HEK293 (cell line): ENCODE results near the gene CCDC120.
A peak's percentile ranks its signal among the peaks of the same experiment; 100 is the strongest.

Experiments used
- GLIS1 ChIP-seq: fragments of 450-650 bp; formaldehyde crosslinking; IDR thresholded peaks from 2 replicates; pipeline ENCODE4 v1.5.1; 2016; ENCODE audit warnings: missing biosample characterization, missing genetic modification characterization
- HOXD13 ChIP-seq: sonication (generic); formaldehyde crosslinking; IDR thresholded peaks from 2 replicates; pipeline ENCODE4 v1.8.0; 2022; ENCODE audit warnings: missing genetic modification reagents, borderline replicate concordance
- WT1 ChIP-seq: fragments of 450-650 bp; formaldehyde crosslinking; IDR thresholded peaks from 2 replicates; pipeline ENCODE4 v1.5.1; 2016; ENCODE audit warnings: missing biosample characterization, missing genetic modification characterization
- ZBTB26 ChIP-seq: fragments of 450-650 bp; formaldehyde crosslinking; optimal IDR thresholded peaks from 2 replicates; pipeline ENCODE3; 2016; ENCODE audit warnings: missing biosample characterization, mild to moderate bottlenecking, missing genetic modification characterization
- ZNF148 ChIP-seq: fragments of 450-650 bp; formaldehyde crosslinking; IDR thresholded peaks from 2 replicates; pipeline ENCODE4 v1.5.0; 2017; ENCODE audit warnings: missing biosample characterization, missing genetic modification characterization, borderline replicate concordance
- ZNF18 ChIP-seq: fragments of 450-650 bp; formaldehyde crosslinking; IDR thresholded peaks from 2 replicates; pipeline ENCODE4 v1.5.1; 2016; ENCODE audit warnings: missing biosample characterization, missing genetic modification characterization
- ZNF239 ChIP-seq: fragments of 450-650 bp; formaldehyde crosslinking; IDR thresholded peaks from 2 replicates; pipeline ENCODE4 v1.5.1; 2016; ENCODE audit warnings: missing biosample characterization, missing genetic modification characterization
- ZNF280C ChIP-seq: fragments of 450-650 bp; formaldehyde crosslinking; IDR thresholded peaks from 2 replicates; pipeline ENCODE4 v1.5.1; 2016; ENCODE audit warnings: missing biosample characterization, missing genetic modification characterization
- ZNF292 ChIP-seq: fragments of 450-650 bp; formaldehyde crosslinking; IDR thresholded peaks from 2 replicates; pipeline ENCODE4 v1.5.1; 2016; ENCODE audit warnings: low read depth, missing biosample characterization, missing genetic modification characterization, borderline replicate concordance
- ZNF335 ChIP-seq: fragments of 450-650 bp; formaldehyde crosslinking; conservative IDR thresholded peaks from 2 replicates; pipeline ENCODE4 v1.5.1; 2016; ENCODE audit warnings: missing biosample characterization, missing genetic modification characterization
- ZNF350 ChIP-seq: fragments of 450-650 bp; formaldehyde crosslinking; IDR thresholded peaks from 2 replicates; pipeline ENCODE4 v1.5.0; 2017; ENCODE audit warnings: missing biosample characterization, mild to moderate bottlenecking, missing genetic modification characterization
- ZNF366 ChIP-seq: fragments of 450-650 bp; formaldehyde crosslinking; conservative IDR thresholded peaks from 2 replicates; pipeline ENCODE4 v1.5.1; 2016; ENCODE audit warnings: missing biosample characterization, missing genetic modification characterization
- ZNF404 ChIP-seq: fragments of 450-650 bp; formaldehyde crosslinking; IDR thresholded peaks from 2 replicates; pipeline ENCODE4 v1.5.1; 2017; ENCODE audit warnings: missing biosample characterization, missing genetic modification characterization
- ZNF426 ChIP-seq: fragments of 450-650 bp; formaldehyde crosslinking; IDR thresholded peaks from 2 replicates; pipeline ENCODE4 v1.5.1; 2017; ENCODE audit warnings: missing biosample characterization, missing genetic modification characterization, mild to moderate bottlenecking, inconsistent platforms, moderate library complexity
- ZNF488 ChIP-seq: fragments of 450-650 bp; formaldehyde crosslinking; IDR thresholded peaks from 2 replicates; pipeline ENCODE4 v1.5.1; 2016; ENCODE audit warnings: missing biosample characterization, missing genetic modification characterization
- ZNF518A ChIP-seq: fragments of 450-650 bp; formaldehyde crosslinking; conservative IDR thresholded peaks from 2 replicates; pipeline ENCODE4 v1.5.1; 2016; ENCODE audit warnings: low read depth, missing biosample characterization, missing genetic modification characterization
- ZNF585B ChIP-seq: fragments of 450-650 bp; formaldehyde crosslinking; IDR thresholded peaks from 2 replicates; pipeline ENCODE4 v1.5.1; 2016; ENCODE audit warnings: missing biosample characterization, missing genetic modification characterization
- ZNF629 ChIP-seq: fragments of 450-650 bp; formaldehyde crosslinking; IDR thresholded peaks from 2 replicates; pipeline ENCODE4 v1.5.1; 2017; ENCODE audit warnings: missing biosample characterization, missing genetic modification characterization
- ZNF639 ChIP-seq: fragments of 450-650 bp; formaldehyde crosslinking; IDR thresholded peaks from 2 replicates; pipeline ENCODE4 v1.5.1; 2016; ENCODE audit warnings: missing biosample characterization, missing genetic modification characterization
- ZNF660 ChIP-seq: fragments of 450-650 bp; IDR thresholded peaks from 2 replicates; pipeline ENCODE4 v1.5.1; 2018; ENCODE audit warnings: missing biosample characterization, mild to moderate bottlenecking, missing genetic modification characterization
- ZNF670 ChIP-seq: fragments of 450-650 bp; formaldehyde crosslinking; IDR thresholded peaks from 2 replicates; pipeline ENCODE4 v1.5.1; 2016; ENCODE audit warnings: missing biosample characterization, missing genetic modification characterization, low read depth
- ZNF701 ChIP-seq: fragments of 450-650 bp; formaldehyde crosslinking; IDR thresholded peaks from 2 replicates; pipeline ENCODE4 v1.5.1; 2016; ENCODE audit warnings: missing biosample characterization, missing genetic modification characterization

CCDC120 gene

GRCh38 chrX:49037883-49038475 lies 20.8 kb upstream of the CCDC120 start (continued):
- no peak for TF ChIP-seq ZBTB26 (tag by site-specific recombination)
- TF ChIP-seq ZNF350 (tag by site-specific recombination) = no peak
- no peak for TF ChIP-seq ZNF488
- peak; percentile 97 for TF ChIP-seq ZNF629 (tag by site-specific recombination)
- TF ChIP-seq GLIS1 = 0 out of 2 replicates have a peak, but pooled peaks have one; percentile 28
- TF ChIP-seq ZNF366 (tag by site-specific recombination) = peak; percentile 77
- peak; percentile 61; the same call in 1 of the 2 replicates for TF ChIP-seq ZNF660 (tag by site-specific recombination)
- no peak for TF ChIP-seq ZNF701 (tag by site-specific recombination)
- peak; percentile 62; the same call in 1 of the 2 replicates for TF ChIP-seq ZNF639
- TF ChIP-seq HOXD13 (CRISPR knock-in tag) = no peak
- TF ChIP-seq ZNF518A = no peak
- TF ChIP-seq ZNF148 = no peak
- no peak for TF ChIP-seq ZNF280C (tag by site-specific recombination)
- no peak for TF ChIP-seq ZNF292
- TF ChIP-seq ZNF404 (tag by site-specific recombination) = no peak
- TF ChIP-seq ZNF18 = no peak
- no peak for TF ChIP-seq ZNF670 (tag by site-specific recombination)
- no peak for TF ChIP-seq ZNF239 (tag by site-specific recombination)
- peak; percentile 80 for TF ChIP-seq ZNF335
- TF ChIP-seq ZNF585B (tag by site-specific recombination) = no peak
- no peak for TF ChIP-seq ZNF426 (tag by site-specific recombination)
- TF ChIP-seq WT1 = peak; percentile 31; the same call in 1 of the 2 replicates
